Measurements from ENCODE around the gene VAMP2.
A peak's percentile ranks its signal among the peaks of the same experiment; 100 is the strongest.

Gene VAMP2

DNA sequence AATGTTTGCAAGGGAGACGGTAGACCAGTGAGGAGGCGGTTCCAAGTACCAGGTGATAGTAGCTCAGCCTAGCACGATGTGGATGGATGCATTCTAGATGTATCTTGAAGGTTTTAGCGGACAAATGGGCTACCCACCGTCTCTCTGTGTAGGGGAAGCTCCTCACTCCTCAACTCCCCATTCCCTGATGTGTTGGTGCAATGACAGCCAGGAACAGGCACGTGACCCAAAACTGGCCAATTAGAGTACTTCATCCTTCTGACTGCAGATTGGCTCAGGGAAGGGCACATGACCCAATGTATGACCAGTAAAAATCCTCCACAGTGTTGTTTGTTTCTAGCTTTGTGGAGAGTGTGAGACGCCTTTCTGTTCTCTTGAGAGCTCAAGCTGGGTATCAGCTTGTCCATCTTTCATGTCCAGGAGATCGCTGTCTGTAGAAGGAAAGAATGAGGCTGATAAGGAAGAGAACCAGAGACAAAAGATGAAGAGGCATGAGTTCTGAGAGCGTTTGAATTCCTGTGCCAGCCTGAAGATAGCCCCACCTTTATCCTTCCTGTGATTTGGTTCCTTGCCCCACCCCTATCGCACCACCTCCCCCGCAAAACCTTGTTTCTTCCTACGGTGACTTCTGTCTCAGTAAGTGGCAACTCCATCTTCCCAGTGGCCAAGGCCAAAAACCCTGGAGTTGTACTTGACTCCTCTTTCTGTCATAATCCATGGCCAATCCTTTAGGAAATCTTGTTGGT is 29.5 kb upstream of the VAMP2 start:
- peak overlapping the region; percentile 97 for H3K27ac ChIP-seq
- ChIA-PET POLR2A (ENCODE audit: low non-redundant PET) (interaction anchor here (0.5 to 1.2 kb wide), 4 partner anchors 18 to 1723 kb away, joined by 3 to 5 read pairs (median 4); partner anchors contain the start of gene AURKB), CTCF (no interaction called here)
- DNase-seq (ENCODE audit: low spot score), result peak; percentile 90
- TF ChIP-seq, protein P1, sequence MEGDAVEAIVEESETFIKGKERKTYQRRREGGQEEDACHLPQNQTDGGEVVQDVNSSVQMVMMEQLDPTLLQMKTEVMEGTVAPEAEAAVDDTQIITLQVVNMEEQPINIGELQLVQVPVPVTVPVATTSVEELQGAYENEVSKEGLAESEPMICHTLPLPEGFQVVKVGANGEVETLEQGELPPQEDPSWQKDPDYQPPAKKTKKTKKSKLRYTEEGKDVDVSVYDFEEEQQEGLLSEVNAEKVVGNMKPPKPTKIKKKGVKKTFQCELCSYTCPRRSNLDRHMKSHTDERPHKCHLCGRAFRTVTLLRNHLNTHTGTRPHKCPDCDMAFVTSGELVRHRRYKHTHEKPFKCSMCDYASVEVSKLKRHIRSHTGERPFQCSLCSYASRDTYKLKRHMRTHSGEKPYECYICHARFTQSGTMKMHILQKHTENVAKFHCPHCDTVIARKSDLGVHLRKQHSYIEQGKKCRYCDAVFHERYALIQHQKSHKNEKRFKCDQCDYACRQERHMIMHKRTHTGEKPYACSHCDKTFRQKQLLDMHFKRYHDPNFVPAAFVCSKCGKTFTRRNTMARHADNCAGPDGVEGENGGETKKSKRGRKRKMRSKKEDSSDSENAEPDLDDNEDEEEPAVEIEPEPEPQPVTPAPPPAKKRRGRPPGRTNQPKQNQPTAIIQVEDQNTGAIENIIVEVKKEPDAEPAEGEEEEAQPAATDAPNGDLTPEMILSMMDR (conservative IDR thresholded peaks at IDR 0.05; ENCODE audit: low read depth), result no peak

DNA sequence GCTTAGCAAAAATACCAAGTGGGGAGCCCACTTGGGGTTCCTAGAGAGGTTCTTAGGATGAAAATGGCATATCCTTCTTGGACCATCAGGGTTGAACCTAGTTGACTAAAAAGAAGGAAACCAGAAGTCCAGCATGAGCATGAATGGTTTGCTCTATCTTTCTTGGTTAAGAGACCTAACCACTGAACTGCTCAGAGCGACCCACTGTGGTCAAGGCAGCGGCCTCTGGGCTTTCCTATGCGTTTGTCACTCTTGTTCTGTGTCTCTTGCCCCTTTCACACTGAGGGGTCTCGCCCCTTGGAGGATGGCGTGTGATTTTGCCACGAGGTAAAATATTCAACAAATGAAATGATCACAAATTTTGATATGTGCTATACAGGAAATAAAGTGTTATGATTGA is 27.8 kb upstream of the VAMP2 start:
- DNase-seq (ENCODE audit: low spot score), result no peak
- H3K27ac ChIP-seq, result peak overlapping the region; percentile 97
- CTCF ChIA-PET, result no interaction called here
- POLR2A ChIA-PET (ENCODE audit: low non-redundant PET), result no interaction called here
- TF ChIP-seq, protein P1 (conservative IDR thresholded peaks at IDR 0.05; ENCODE audit: low read depth), result no peak

DNA sequence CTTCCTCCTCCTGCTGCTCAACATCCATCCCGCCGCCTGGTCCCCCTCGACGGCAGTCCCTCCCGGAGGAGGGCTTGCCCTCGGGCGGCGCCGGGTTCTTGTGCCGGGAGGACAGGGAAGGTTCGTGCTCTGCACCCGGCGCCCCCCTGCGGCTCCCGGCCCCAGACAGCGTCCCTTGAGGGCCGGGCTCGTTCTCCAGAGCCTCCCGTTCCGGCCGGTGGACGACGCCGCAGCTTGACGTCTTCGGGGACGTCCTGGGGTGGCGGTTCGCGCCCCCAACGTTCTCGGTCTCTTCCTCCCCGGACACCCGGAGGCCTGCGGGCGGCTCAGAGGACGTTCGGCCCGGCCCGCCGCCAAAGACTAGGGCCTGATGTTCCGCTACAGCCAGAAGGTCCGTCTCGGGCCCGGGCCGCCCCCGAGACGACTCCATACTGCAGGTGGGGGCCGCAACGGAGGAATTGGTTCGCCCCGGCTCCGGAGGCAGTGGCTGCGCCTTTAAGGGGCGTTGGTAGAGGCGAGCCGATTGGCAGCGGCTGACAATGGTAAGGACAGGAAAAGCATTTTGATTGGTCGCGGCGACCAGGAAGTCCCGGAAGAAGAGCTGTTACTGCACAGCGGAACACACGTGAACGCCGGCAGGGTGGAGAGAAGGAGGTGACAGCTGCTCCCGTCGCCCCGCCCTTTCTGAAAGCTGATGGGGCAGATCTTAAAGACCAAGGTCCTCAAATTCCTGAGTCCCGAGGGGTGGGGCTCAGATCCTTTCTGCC is 27.1 kb upstream of the VAMP2 start, which contains the start of gene BORCS6:
TSS of gene BORCS6 (minus strand) at position 470 of the 767 bp plus-strand sequence. CDS start at position 430, 40 bp downstream.
- peak; percentile 97 for DNase-seq (ENCODE audit: low spot score)
- CTCF ChIA-PET, result interaction anchor here (0.6 to 0.7 kb wide), 2 partner anchors 52 to 170 kb away, joined by 3 to 4 read pairs; no protein-coding TSS in a partner anchor
- POLR2A ChIA-PET (ENCODE audit: low non-redundant PET), result no interaction called here
- TF ChIP-seq, protein P1 (conservative IDR thresholded peaks at IDR 0.05; ENCODE audit: low read depth), result peak; percentile 24
- H3K27ac ChIP-seq, result peak within 1 kb of the TSS; percentile 97

DNA sequence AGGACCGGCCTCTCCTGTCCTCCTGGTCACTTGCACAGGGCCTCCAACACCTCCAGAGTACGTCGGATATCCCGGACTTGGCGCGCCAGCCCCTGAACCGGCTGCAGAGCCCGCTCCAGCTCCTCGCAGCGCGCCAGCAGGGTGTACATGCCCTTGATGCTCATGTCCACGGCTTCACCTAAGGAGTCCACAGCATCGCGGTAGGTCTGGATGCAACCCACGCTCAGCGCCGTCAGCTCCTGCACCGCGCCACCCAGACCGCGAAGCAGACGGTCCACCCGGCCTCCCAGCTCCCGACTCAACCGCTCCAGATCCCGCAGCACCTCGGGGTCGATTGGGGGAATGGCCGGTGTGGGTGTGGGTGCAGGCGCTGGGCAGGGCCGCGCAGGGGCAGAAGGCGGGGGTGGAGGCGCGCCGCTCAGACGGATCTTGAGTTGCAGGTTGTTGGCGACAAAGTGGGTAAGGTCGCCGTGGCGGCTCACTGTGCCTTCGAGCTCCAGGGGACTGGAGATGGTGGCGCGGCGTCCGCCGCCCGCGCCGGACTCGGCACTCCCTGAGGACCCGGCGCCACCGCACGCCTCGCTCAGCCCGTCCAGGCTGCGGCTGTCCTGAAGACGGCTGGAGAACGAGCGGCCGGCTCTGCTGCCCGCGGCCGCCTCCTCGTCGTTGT is 26.4 kb upstream of the VAMP2 start:
- peak overlapping the region; percentile 97 for H3K27ac ChIP-seq
- no peak for DNase-seq (ENCODE audit: low spot score)
- POLR2A ChIA-PET (ENCODE audit: low non-redundant PET), result interaction anchor here (1.7 kb wide), 1 partner anchor 21 kb away, joined by 6 read pairs; the partner anchor contains the start of gene AURKB
- TF ChIP-seq, protein P1 (conservative IDR thresholded peaks at IDR 0.05; ENCODE audit: low read depth), result no peak
- CTCF ChIA-PET, result interaction anchor here (0.6 to 0.7 kb wide), 2 partner anchors 52 to 171 kb away, joined by 3 to 4 read pairs; no protein-coding TSS in a partner anchor

DNA sequence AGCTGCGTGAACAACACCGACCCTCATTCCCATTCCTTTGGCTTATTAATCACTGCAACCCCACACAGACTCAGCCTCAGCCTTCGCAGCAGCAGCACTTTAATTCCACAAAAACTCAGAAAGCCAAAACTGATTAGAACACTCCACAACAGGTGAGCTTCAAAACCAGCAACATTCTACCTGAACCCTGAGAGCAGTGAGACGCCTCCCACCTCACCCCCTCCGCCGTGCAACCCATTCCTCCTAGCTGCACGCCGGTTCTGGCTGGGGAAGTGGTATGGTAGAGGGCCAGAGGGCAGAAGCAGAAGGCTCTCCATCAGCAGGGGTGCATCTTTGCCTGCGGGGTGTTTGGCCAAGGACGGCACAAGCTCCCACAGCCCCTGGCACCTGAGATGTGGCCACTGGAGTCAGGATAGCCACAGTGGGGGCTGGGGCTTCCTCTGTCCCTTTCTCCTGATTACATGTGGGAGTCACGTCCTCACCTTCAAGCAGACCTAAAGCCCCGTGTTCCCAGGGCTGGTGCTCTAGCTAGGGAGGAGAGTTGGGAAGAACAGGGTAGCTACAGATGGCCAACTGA is 25.6 kb upstream of the VAMP2 start:
- CTCF ChIA-PET, result interaction anchor here (0.7 to 1.2 kb wide), 2 partner anchors 49 to 66 kb away, joined by 3 read pairs; no protein-coding TSS in a partner anchor
- POLR2A ChIA-PET (ENCODE audit: low non-redundant PET), result interaction anchor here (0.5 to 1.7 kb wide), 3 partner anchors 13 to 29 kb away, joined by 3 to 6 read pairs (median 4); partner anchors contain the start of gene AURKB
- H3K27ac ChIP-seq, result peak overlapping the region; percentile 97
- TF ChIP-seq, protein P1 (conservative IDR thresholded peaks at IDR 0.05; ENCODE audit: low read depth), result no peak
- DNase-seq (ENCODE audit: low spot score), result no peak

Data from RWPE1 (cell line).